Measurements from ENCODE around the gene EMC1. TPM values are rescaled to one million over a fixed set of nuclear protein-coding genes. Genes with fewer than 3 reads are reported as not detected.
"Not testable (repeated sequence)": the region's sequence is repeated elsewhere in the genome, so short reads cannot be mapped to it uniquely, and the experiment has no call there.

Gene EMC1
- total RNA-seq, 1 donor = 90.2 TPM

DNA sequence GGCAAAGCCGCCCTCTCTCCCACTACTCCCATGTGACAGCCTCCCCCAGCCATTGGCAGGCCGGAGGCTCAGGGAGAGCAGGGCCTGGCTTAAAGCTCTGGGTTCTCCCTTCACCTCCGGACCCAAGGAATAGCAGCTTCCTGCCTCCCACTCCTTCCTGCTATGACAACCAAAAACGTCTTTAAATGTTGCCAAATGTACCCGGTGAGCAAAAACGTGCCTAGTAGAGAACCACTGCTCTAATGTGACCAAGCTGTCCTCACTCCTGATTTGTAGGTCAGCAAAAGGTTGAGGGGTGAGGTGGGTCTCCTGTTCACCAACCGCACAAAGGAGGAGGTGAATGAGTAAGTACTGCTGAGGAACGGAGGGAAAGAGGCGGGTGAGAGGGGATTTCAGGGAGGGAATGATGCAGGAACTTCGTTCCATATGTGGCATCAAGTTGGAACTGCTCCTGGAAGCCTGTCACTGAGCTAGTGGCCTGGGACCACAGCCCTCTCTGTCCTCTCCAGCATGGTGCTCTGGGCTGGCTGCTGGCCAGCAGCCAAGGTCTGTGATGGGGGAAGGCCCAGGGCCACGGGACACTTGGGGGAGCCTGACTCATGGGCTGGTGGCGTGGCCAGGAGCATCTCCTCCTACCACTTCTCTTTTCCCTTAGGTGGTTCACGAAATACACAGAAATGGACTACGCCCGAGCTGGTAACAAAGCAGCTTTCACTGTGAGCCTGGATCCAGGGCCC, 6.0 kb upstream of the EMC1 start:
- peak; percentile 12 for DNase-seq (ENCODE audit: low read depth)
- no peak overlapping the region for H3K4me3 ChIP-seq (ENCODE audit: low read depth, low read length)
- TF ChIP-seq, protein P1, sequence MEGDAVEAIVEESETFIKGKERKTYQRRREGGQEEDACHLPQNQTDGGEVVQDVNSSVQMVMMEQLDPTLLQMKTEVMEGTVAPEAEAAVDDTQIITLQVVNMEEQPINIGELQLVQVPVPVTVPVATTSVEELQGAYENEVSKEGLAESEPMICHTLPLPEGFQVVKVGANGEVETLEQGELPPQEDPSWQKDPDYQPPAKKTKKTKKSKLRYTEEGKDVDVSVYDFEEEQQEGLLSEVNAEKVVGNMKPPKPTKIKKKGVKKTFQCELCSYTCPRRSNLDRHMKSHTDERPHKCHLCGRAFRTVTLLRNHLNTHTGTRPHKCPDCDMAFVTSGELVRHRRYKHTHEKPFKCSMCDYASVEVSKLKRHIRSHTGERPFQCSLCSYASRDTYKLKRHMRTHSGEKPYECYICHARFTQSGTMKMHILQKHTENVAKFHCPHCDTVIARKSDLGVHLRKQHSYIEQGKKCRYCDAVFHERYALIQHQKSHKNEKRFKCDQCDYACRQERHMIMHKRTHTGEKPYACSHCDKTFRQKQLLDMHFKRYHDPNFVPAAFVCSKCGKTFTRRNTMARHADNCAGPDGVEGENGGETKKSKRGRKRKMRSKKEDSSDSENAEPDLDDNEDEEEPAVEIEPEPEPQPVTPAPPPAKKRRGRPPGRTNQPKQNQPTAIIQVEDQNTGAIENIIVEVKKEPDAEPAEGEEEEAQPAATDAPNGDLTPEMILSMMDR (IDR thresholded peaks at IDR 0.05; ENCODE audit: insufficient read depth, low read depth, low read length) = no peak

DNA sequence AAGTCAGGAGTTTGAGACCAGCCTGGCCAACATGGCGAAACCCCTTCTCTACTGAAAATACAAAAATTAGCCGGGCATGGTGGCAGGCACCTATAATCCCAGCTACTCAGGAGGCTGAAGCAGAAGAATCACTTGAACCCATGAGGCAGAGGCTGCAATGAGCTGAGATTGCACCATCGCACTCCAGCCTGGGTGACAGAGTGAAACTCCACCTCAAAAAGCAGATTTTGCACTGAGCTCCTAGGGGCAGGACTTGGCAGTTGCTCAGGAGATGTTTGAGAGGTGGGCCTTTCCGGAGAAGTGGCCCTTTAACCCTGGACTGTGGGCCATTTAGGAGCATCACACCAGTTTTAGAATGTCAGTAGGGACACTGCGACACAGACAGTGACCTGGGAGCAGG, 5.0 kb upstream of the EMC1 start:
- not testable (repeated sequence) for H3K4me3 ChIP-seq (ENCODE audit: low read depth, low read length); DNase-seq (ENCODE audit: low read depth)

DNA sequence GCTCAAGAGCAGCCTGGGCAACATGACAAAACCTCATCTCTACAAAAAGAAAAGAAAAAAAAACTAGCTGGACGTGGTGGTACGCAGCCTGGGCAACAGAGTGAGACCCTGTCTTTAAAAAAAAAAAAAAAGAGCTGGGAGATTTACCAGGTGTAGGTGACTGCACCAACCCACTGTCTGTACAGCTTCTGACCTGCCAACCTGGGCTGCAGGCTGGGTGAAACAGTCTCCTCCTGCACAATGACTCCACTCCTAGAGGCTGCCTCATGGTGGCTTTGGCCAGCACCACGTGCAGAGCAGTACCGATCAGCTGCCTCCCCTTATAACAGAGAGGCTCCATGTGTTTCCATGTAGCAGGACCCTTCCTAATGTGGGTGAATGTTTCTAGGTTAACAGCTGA, 4.0 kb upstream of the EMC1 start:
- DNase-seq (ENCODE audit: low read depth) = no peak
- H3K4me3 ChIP-seq (ENCODE audit: low read depth, low read length) = no peak overlapping the region
- TF ChIP-seq, protein P1 (IDR thresholded peaks at IDR 0.05; ENCODE audit: insufficient read depth, low read depth, low read length) = no peak

DNA sequence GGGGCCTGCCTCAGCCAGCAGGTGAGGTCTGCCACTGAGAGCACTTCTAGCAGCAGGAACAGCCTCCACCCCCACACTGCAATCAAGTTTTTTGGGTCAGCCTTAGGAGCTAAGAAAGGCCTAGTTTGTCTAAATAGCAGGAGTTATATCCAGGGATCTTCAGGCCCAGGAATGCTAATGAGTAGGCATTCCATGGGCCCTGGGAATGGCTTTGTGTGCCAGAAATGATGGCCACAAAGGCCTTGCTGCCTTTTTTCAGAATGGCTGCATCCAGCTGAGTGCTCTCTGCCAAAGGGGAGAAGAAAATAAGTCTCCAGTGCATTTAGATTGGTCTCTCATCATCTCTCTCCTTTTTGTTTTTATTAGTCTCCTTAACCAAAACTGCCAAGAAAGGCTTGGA, 3.1 kb upstream of the EMC1 start:
- no peak for DNase-seq (ENCODE audit: low read depth)
- no peak overlapping the region for H3K4me3 ChIP-seq (ENCODE audit: low read depth, low read length)
- TF ChIP-seq, protein P1 (IDR thresholded peaks at IDR 0.05; ENCODE audit: insufficient read depth, low read depth, low read length) = no peak

DNA sequence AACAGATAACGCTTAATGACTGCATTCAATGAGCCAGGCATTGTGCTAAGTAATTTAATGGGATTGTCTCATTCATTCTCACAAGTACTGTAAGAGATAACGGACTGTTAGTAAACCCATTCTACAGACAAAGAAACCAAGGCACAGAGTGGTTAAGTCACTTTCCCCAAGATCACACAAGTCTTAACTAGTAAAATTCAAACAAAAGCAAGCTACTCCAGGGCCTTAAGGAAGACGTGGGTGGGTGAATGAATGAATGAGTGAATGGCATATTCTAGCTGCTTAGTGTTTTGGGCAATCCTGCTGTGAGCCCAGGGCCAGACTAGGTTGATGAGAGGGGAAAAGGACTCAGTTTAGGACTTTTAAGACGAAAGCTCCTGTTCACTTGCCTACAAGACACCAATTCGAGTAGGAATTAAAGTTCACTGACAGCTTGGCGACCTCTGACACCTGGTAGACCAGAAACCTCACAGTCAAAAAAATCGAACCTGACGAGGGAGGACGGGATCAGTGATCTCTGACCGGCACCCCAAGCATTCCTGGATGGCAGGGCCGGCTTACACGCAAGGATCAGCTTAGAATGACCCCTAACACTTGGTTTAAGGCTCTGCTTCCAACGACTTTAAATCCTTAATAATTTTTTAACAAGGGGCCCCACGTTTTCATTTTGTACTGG, 557 bp downstream of the EMC1 start:
- no peak for DNase-seq (ENCODE audit: low read depth)
- H3K4me3 ChIP-seq (ENCODE audit: low read depth, low read length) = peak overlapping the region; percentile 96
- TF ChIP-seq, protein P1 (IDR thresholded peaks at IDR 0.05; ENCODE audit: insufficient read depth, low read depth, low read length) = no peak

DNA sequence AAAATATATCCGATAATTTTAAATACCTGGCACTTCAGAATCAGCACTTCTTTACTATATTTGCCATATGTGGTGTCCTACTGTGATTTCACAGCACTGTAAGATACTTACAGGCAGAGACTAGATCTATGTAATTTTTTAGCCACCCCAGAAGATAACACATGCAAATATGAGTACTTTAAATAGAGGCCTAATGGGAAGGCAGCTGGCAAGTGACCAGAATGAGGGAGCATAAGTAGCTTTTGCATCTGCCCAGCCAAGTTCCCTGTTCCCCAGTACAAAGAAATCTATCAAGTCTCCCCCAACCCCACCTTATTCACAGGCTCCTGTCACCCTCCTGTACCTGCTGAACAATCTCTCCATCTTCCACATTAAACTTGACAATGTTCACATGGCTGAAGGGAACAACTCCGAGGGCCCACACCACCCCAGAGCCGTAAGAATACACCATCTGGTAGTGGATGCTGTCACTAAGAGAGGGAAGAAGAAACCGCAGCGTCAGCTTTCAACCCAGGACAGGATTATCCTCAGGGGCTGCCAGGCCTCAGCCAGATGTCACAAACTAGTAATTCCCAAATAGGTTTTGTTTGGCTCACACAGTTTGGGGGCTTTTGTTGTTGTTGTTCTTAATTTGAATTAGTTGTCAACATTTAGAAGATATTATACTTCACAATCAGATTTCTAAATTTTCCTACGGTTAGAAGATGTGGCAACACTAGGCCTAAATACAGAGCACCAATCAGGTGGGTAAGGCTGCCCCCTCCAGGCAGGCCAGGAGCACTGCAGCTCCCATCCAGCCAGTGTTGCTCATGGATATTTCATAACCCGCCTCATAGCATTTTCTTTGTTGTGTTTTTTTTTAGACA, 10.4 kb downstream of the EMC1 start:
- TF ChIP-seq, protein P1 (IDR thresholded peaks at IDR 0.05; ENCODE audit: insufficient read depth, low read depth, low read length) = peak; percentile 94
- peak; percentile 73 for DNase-seq (ENCODE audit: low read depth)
- no peak overlapping the region for H3K4me3 ChIP-seq (ENCODE audit: low read depth, low read length)

DNA sequence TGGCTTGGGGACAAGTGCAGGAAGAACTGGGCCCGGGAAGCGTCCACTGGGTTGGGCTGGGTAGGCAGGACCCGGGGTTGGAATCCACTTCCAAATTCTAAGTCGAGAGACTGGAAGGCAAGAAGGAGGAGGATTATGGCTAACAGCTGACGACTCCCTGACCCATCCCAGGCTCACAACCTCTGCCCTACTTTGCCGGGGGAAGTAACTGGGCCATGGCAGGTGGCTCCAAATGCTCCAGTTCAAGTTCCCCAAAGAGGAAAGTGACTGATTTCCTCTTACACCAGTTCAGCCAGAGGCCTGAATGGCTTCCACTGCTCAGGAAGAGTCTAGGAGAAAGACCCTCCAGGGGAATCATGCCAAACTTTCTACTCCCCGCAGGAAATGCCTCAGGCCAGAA, 11.4 kb downstream of the EMC1 start:
- H3K4me3 ChIP-seq (ENCODE audit: low read depth, low read length) = no peak overlapping the region
- DNase-seq (ENCODE audit: low read depth) = no peak
- TF ChIP-seq, protein P1 (IDR thresholded peaks at IDR 0.05; ENCODE audit: insufficient read depth, low read depth, low read length) = no peak

Measured in fibroblast of villous mesenchyme (primary cell).